ENCODE data around the gene THBS4.

DNA sequence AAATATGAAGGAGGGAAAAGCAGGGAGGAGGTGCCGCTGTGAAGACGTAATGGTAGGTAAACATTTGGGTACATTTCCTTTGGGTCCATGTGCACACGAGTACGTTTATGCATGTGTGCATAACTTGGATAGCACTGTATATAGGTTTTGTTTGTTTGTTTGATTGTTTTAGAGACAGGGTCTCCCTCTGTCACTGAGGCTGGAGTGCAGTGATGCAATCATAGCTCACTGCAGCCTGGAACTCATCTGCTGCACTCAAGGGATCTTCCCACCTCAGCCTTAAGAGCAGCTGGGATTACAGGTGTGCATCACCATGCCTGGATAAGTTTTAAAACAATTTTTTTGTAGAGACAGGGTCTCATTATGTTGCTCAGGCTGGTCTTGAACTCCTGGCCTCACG lies 94.0 kb downstream of the THBS4 start:
- TF ChIP-seq EZH2phosphoT487 (IDR thresholded peaks at IDR 0.05; ENCODE audit: low read depth) (no peak), CTCF (IDR thresholded peaks at IDR 0.05; ENCODE audit: low read depth, low read length) (no peak)

Measured in OCI-LY3 (cell line).